ENCODE data around the gene RIMBP3C. TPM values are rescaled to one million over a fixed set of nuclear protein-coding genes. Genes with fewer than 3 reads are reported as not detected.

Gene RIMBP3C
- total RNA-seq, 4 donors from 2014 or later = not detected

Small RNA genes within 50 kb of the gene (small RNA-seq; reads per million reads assigned to genes)
- gene RF00492 (0 reads per million in 3 donors), gene RN7SKP221 (0 reads per million in 3 donors)

Other genes with a start within 250 kb of the RIMBP3C start
- gene RIMBP3B, start 167.7 kb downstream of the RIMBP3C start, total RNA-seq = under 1 TPM in 2 of 4 donors, not detected in 2; under 0.01 to 0.11 TPM
- 1 to 10 TPM; 3.7 to 7.3 (median 5.4) TPM for gene HIC2, start 134.1 kb downstream of the RIMBP3C start, total RNA-seq
- gene TMEM191C, start 84.1 kb downstream of the RIMBP3C start, total RNA-seq = 1 to 10 TPM in 2 of 4 donors, under 1 TPM in 1, not detected in 1; 0.99 to 5.1 (median 3.8) TPM
- 10 to 100 TPM; 47.3 to 84.7 (median 65.2) TPM for gene UBE2L3, start 16.3 kb upstream of the RIMBP3C start, total RNA-seq
- 10 to 100 TPM; 13.7 to 33.7 (median 26.2) TPM for gene YDJC, start 78.6 kb upstream of the RIMBP3C start, total RNA-seq
- under 1 TPM; 0.26 to 0.99 (median 0.55) TPM for gene CCDC116, start 81.3 kb upstream of the RIMBP3C start, total RNA-seq
- 10 to 100 TPM; 22.4 to 40.8 (median 29.3) TPM for gene SDF2L1, start 90.8 kb upstream of the RIMBP3C start, total RNA-seq
- gene PPIL2, start 114.6 kb upstream of the RIMBP3C start, total RNA-seq = 10 to 100 TPM; 16.9 to 34.3 (median 24.7) TPM
- gene YPEL1, start 184.3 kb upstream of the RIMBP3C start, total RNA-seq = 10 to 100 TPM; 12.0 to 30.7 (median 16.5) TPM

Data from esophagus muscularis mucosa (tissue), 4 donors.